OCI-LY7 (cell line): ENCODE data around the gene OXSR1. TPM values are rescaled to one million over a fixed set of nuclear protein-coding genes. Genes with fewer than 3 reads are reported as not detected.

Source experiments
- BruUV-seq: library from RNA; stranded (reverse); fragments of 400-500 nt; replicated peaks from 2 replicates; lab custom pipeline; 2021; lab: Mats Ljungman, UMichigan
- CTCF ChIA-PET: fragments of 300-600 bp; sonication (Branson Sonifier 250); formaldehyde crosslinking; loops from one replicate; lab custom pipeline; 2022; ENCODE audit warnings: antibody characterized with exemption; ENCODE audit not compliant: unreplicated experiment; lab: Charles Lee
- POLR2A ChIA-PET: fragments of 300-600 bp; sonication (Branson Sonifier 250); formaldehyde crosslinking; loops from one replicate; lab custom pipeline; 2022; ENCODE audit warnings: antibody characterized with exemption; lab: Charles Lee
- DNase-seq: peaks from one replicate; pipeline ENCODE4 v3.0.0-alpha.2; 2015; ENCODE audit warnings: low spot score
- H2AFZ ChIP-seq: fragments of 200-600 bp; sonication (generic), shearing (Covaris generic); 2 replicates; pipeline ENCODE4 v1.6.1; 2014; ENCODE audit warnings: mild to moderate bottlenecking, antibody characterized with exemption, low read length, moderate library complexity
- H3K27ac ChIP-seq: fragments of 200-600 bp; sonication (generic); 2 replicates; pipeline ENCODE4 v1.5.1; 2014; ENCODE audit warnings: mixed run types, low read depth, mild to moderate bottlenecking, moderate library complexity, low read length, inconsistent platforms; ENCODE audit not compliant: poor library complexity, severe bottlenecking
- H3K36me3 ChIP-seq: fragments of 200-600 bp; sonication (generic); 2 replicates; pipeline ENCODE4 v1.6.1; 2014; ENCODE audit warnings: mild to moderate bottlenecking, antibody characterized with exemption, low read length, moderate library complexity, mixed read lengths; ENCODE audit not compliant: insufficient read depth
- H3K4me1 ChIP-seq: fragments of 200-600 bp; sonication (generic); 2 replicates; pipeline ENCODE4 v1.5.1; 2014; ENCODE audit warnings: mild to moderate bottlenecking, low read length; ENCODE audit not compliant: insufficient read depth, poor library complexity, severe bottlenecking
- H3K4me2 ChIP-seq: fragments of 200-600 bp; sonication (generic); 2 replicates; pipeline ENCODE4 v1.6.1; 2014; ENCODE audit warnings: mild to moderate bottlenecking, low read length
- H3K4me3 ChIP-seq: fragments of 200-600 bp; sonication (generic); 2 replicates; pipeline ENCODE4 v1.5.1; 2014; ENCODE audit warnings: mild to moderate bottlenecking, low read depth, low read length; ENCODE audit not compliant: poor library complexity, severe bottlenecking
- H3K79me2 ChIP-seq: fragments of 200-600 bp; sonication (generic); 2 replicates; pipeline ENCODE4 v1.6.1; 2016; ENCODE audit warnings: low read depth, mild to moderate bottlenecking, low read length, moderate library complexity, mixed read lengths; ENCODE audit not compliant: insufficient read depth
- H3K9me2 ChIP-seq: fragments of 200-600 bp; sonication (generic); 2 replicates; pipeline ENCODE4 v1.6.1; 2016; ENCODE audit warnings: mild to moderate bottlenecking, low read length, mixed read lengths; ENCODE audit not compliant: insufficient read depth
- H3K9me3 ChIP-seq: fragments of 200-600 bp; sonication (generic); 2 replicates; pipeline ENCODE4 v1.6.1; 2014; ENCODE audit warnings: mild to moderate bottlenecking, mixed run types, low read length, mixed read lengths
- H4K20me1 ChIP-seq: fragments of 200-600 bp; sonication (generic); 2 replicates; pipeline ENCODE4 v1.6.1; 2014; ENCODE audit warnings: mild to moderate bottlenecking, antibody characterized with exemption, low read length, moderate library complexity, mixed read lengths; ENCODE audit not compliant: insufficient read depth
- CTCF ChIP-seq: fragments of 200-600 bp; sonication (generic); conservative IDR thresholded peaks from 2 replicates; pipeline ENCODE4 v1.5.1; 2014; ENCODE audit warnings: mild to moderate bottlenecking, antibody characterized with exemption, low read length, moderate library complexity, mixed read lengths
- EZH2phosphoT487 ChIP-seq: fragments of 200-600 bp; sonication (generic); IDR thresholded peaks from 2 replicates; pipeline ENCODE4 v1.6.1; 2018; ENCODE audit warnings: low read depth, borderline replicate concordance, mild to moderate bottlenecking, mixed run types, antibody characterized with exemption, low read length, moderate library complexity, mixed read lengths
- intact Hi-C: fragments of 100-400 bp; cut with micrococcal nuclease; formaldehyde crosslinking; loops from one replicate; pipeline ENCODE4 v1.10.0; 2022; ENCODE audit not compliant: unreplicated experiment
- total RNA-seq, 2 experiments: library from RNA; depleted of rRNA in 1 of 2; stranded (reverse); fragments of >200 nt in 1 of 2; shearing (Covaris generic) in 1 of 2; gene quantifications; 2 replicates each; pipeline ENCODE4 v1.2.3, GENCODE V29; 2014 to 2022

OXSR1 gene
- total RNA-seq, 2 experiments from 2014 or later, result 21.4 to 43.7 TPM

GRCh38 chr3:38268522-38268921, 103.2 kb downstream of the OXSR1 start:
- Histone ChIP-seq H4K20me1 (no peaks in the 10 kb centered on the region), H3K9me2 (no peaks in the 10 kb centered on the region), H3K4me1 (peaks cover 6% of the 10 kb centered on the region), H3K36me3 (no peaks in the 10 kb centered on the region), H3K4me2 (no peak overlapping the region), H3K27ac (no peak overlapping the region), H3K79me2 (no peaks in the 10 kb centered on the region), H3K9me3 (no peaks in the 10 kb centered on the region), H2AFZ (no peak overlapping the region), H3K4me3 (no peak overlapping the region)
- intact Hi-C loops, result no loop called here
- ChIA-PET POLR2A (interaction anchor here (0.7 kb wide), 1 partner anchor 29 kb away, joined by 3 read pairs; no protein-coding TSS in a partner anchor), CTCF (no interaction called here)
- no peak for DNase-seq
- no TSS peak for BruUV-seq
- TF ChIP-seq CTCF, result no peak
- no peak for TF ChIP-seq EZH2phosphoT487

GRCh38 chr3:38270606-38271005, 105.3 kb downstream of the OXSR1 start:
- no peak overlapping the region for H2AFZ ChIP-seq
- no peaks in the 10 kb centered on the region for H3K79me2 ChIP-seq
- TF ChIP-seq EZH2phosphoT487 (no peak), CTCF (no peak)
- no peaks in the 10 kb centered on the region for H4K20me1 ChIP-seq
- no peak overlapping the region for H3K4me3 ChIP-seq
- intact Hi-C loops, result no loop called here
- peaks cover 6% of the 10 kb centered on the region for H3K4me1 ChIP-seq
- no peaks in the 10 kb centered on the region for H3K9me3 ChIP-seq
- H3K4me2 ChIP-seq, result no peak overlapping the region
- ChIA-PET POLR2A (no interaction called here), CTCF (interaction anchor here (0.6 kb wide), 1 partner anchor 419 kb away, joined by 8 read pairs; no protein-coding TSS in a partner anchor)
- DNase-seq, result no peak
- no peaks in the 10 kb centered on the region for H3K9me2 ChIP-seq
- H3K36me3 ChIP-seq, result no peaks in the 10 kb centered on the region
- H3K27ac ChIP-seq, result no peak overlapping the region
- BruUV-seq, result no TSS peak

GRCh38 chr3:38271553-38271952, 106.2 kb downstream of the OXSR1 start:
- no peak for TF ChIP-seq CTCF
- TF ChIP-seq EZH2phosphoT487, result no peak
- Histone ChIP-seq H3K36me3 (no peaks in the 10 kb centered on the region), H3K4me3 (no peak overlapping the region), H3K4me1 (peaks cover 6% of the 10 kb centered on the region), H4K20me1 (no peaks in the 10 kb centered on the region), H3K27ac (no peak overlapping the region), H3K4me2 (no peak overlapping the region), H3K9me2 (no peaks in the 10 kb centered on the region), H3K79me2 (no peaks in the 10 kb centered on the region), H2AFZ (no peak overlapping the region), H3K9me3 (no peaks in the 10 kb centered on the region)
- POLR2A ChIA-PET, result no interaction called here
- intact Hi-C loops, result no loop called here
- CTCF ChIA-PET, result interaction anchor here (0.6 kb wide), 1 partner anchor 420 kb away, joined by 8 read pairs; no protein-coding TSS in a partner anchor
- no TSS peak for BruUV-seq
- no peak for DNase-seq
